ENCODE data around the gene CLASP2.

CLASP2 gene

GRCh38 chr3:33636125-33636850 lies 81.8 kb downstream of the CLASP2 start:
- no peak for DNase-seq (ENCODE audit: low read depth, low spot score)

DNA sequence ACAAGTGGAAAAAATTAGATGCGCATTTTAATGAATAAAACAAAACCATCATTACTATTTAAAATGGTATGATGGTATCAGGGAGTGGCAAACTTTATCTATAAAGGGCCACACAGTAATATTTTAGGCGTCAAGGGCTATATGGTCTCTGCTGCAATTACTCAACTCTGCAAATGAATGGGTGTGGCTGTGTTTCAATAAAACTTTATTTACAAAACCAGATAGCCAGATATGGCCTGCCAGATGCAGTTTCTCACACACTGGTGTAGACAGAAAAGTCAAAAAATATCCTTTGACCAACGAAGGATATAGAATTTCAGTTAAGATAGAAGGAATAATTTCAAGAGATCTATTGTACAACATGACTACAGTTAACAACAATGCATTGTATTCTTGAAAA lies 83.8 kb downstream of the CLASP2 start:
- DNase-seq (ENCODE audit: low read depth, low spot score) = no peak

DNA sequence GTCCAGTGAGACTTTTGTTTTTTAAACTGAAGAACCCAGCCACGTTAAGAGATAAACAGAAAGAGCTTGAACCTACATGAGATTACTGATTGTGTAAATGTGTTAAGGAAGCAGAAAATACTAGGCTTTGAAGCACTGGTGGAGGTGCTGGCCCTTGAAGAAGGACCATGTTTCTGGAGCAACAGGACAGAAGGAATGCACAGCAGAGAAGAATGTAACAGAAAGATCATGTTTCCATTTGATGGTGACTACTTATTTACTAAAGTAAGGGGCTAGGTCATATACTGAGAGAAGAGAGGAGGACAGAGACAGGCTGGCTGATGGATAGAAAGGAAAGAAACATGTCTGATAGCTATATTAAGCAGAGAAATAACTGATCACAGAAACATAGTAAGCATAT lies 88.8 kb downstream of the CLASP2 start:
- no peak for DNase-seq (ENCODE audit: low read depth, low spot score)

DNA sequence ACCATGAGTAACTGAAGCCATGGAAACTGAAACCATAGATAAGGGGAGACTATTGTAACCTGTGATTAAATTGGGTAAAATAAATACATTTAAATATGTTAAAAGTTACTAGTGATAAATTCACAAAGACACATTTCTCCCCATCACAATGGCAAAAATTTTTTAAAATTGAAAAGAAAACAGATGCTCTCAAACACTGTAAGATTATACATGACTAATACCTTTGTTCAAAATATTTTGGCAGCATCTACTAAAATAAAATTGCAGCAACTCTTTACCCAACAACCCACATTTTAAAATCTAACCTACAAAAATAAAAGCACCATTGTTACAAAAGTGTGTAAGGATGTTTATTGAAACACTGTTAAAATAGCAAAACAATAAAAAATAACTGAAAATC lies 93.3 kb downstream of the CLASP2 start:
- no peak for DNase-seq (ENCODE audit: low read depth, low spot score)

DNA sequence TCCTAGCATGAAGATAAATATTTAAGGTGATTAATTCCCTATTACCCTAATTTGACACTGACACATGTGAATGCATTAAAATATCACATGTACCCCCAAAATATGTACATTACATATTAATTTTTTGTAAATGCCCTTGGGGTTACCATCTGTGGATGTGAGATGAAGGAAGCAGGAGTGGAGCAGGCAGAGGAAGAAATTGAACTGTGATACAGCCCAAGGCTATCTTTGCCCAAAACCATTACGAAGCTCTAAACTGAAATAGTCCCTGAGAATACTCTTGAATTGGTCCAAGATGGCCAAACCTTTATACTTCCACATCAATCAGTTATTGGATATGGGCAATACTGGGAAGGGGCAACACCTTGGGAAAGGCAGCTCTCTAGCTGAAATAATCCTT lies 105.0 kb downstream of the CLASP2 start:
- no peak for DNase-seq (ENCODE audit: low read depth, low spot score)

- DNase-seq (ENCODE audit: low read depth, low spot score) = no peak
Observed at GRCh38 chr3:33612607-33613006, 105.4 kb downstream of the CLASP2 start.

- no peak for DNase-seq (ENCODE audit: low read depth, low spot score)
Observed at GRCh38 chr3:33602829-33603228, 115.2 kb downstream of the CLASP2 start.

GRCh38 chr3:33597257-33597689 lies 120.8 kb downstream of the CLASP2 start:
- no peak for DNase-seq (ENCODE audit: low read depth, low spot score)

GRCh38 chr3:33592999-33593398 lies 125.1 kb downstream of the CLASP2 start:
- DNase-seq (ENCODE audit: low read depth, low spot score) = no peak

DNA sequence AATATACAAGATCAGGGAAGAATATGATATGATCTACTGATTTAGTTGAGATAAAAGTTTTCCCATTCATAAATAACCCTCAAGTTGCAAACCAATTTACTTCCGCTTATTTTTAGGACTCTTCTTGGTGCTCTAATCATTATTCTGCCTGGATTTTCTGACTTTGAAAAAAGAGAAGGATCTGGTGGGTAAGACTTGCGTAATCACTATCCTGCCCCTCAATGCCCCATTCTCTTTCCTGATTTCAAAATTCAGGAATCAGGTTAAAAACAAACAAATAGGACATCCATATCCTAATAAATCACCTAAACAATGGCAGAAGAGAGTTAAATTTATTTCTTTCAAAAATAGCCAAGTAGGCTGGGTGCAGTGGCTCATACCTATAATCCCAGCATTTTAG lies 127.5 kb downstream of the CLASP2 start:
- DNase-seq (ENCODE audit: low read depth, low spot score) = no peak

- DNase-seq (ENCODE audit: low read depth, low spot score) = no peak
Observed at GRCh38 chr3:33586402-33586801, 131.7 kb downstream of the CLASP2 start.

GRCh38 chr3:33582234-33582633 lies 135.8 kb downstream of the CLASP2 start:
- no peak for DNase-seq (ENCODE audit: low read depth, low spot score)

DNA sequence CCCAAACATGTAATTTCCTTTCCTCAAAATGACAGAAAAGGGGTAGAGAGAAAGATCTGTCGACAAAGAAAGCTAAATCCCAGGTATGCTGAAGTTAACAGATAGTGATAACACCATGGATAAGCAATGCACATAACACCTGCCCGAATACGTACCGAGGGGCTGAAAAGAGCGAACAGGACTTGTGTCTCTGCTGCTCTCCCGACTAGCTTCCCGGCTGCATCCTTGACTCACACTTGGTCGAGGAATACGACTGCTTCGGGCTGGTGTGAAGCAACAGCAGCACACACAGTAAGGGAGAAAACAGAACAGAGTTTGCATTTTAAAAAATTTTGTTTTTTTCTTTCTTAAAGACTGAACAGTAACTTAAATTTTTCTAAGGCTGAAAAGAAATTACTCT lies 136.4 kb downstream of the CLASP2 start:
- DNase-seq (ENCODE audit: low read depth, low spot score) = no peak

DNA sequence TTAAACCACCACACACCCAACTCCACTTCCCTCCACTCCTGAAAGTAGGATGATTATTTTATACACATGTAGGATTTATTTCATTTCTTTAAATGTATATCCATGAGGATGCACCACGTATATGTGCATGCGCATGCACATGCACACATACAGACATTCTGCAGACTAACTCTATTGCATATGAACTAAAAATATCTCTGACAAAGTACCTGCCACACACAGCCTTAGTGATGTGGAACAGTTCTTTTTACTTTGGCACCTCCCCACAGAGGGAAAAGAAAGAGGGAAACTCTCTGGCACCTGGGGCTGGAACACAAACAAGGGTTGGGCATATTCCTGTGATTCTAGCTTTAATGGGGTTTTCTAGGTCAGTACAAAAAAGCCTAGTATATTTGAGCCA lies 138.2 kb downstream of the CLASP2 start:
- DNase-seq (ENCODE audit: low read depth, low spot score) = no peak

DNA sequence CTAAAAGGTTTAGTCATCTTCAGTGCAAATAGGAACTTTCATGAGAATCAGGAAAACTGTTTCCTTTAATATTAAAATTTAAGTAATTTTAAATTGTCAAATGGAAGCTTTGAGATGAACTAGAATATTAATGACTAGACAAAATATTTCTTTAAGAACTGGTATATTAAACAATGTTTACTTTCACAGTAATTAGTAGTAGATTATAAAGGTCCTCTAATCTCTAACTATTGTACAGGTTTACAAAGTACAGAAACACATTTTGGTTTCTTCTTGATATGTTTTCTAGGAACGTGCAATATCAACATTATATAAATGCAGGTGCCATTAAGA lies 138.9 kb downstream of the CLASP2 start:
- DNase-seq (ENCODE audit: low read depth, low spot score) = no peak

- DNase-seq (ENCODE audit: low read depth, low spot score) = no peak
Observed at GRCh38 chr3:33578325-33579177, 139.5 kb downstream of the CLASP2 start.

DNA sequence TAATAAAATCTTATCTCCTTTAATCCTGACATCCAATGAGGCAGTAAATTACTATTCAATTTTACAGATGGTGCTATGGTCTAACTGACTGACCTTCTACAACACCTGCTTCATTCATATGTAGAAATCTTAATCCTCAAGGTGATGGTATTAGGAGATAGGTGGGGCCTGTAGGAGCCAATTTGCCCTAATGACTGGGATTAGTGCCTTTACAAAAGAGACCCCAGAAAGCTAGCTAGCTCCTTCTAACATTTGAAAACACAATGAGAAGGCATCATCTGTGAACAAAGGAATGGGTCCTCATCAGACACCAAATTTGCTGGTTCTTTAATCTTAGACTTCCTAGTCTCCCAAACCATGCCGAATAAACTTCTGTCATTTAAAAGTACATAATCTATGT lies 140.5 kb downstream of the CLASP2 start:
- no peak for DNase-seq (ENCODE audit: low read depth, low spot score)

DNA sequence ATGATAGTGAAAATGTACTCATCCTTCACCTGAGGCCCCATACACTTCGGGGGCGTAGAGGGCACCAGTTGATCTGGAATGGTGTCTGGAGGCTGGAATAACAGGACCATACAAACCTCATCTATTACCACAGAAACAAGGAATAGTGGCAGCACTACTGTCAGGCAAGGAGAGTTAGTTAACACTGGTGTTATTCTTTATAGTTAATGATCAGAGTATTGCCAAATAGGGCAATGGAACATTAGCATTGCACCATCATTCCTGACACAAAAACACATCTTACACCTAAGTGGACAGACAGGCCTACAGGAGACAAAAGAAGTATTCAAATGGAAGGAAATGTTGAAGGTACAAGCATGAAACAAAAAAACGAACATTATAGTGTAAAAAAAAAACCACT lies 140.9 kb downstream of the CLASP2 start:
- DNase-seq (ENCODE audit: low read depth, low spot score) = no peak

DNA sequence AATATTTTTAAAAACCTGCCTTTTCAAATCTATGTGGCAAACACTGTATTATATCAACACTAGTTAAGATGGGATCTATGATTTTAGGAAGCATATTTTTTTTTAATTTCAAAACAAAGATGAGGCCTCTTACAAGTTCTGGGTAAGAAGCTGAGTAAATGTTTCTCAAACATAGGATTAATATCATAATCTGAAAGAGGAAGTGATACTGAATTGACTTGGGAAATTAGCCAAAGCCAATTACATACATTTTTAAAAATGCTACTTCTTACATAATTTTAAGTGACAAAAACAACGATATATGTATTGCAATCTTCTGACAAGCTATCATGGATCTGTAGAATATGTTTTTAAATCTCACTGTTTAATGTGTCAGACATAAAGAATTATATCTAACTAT lies 142.7 kb downstream of the CLASP2 start:
- no peak for DNase-seq (ENCODE audit: low read depth, low spot score)

DNA sequence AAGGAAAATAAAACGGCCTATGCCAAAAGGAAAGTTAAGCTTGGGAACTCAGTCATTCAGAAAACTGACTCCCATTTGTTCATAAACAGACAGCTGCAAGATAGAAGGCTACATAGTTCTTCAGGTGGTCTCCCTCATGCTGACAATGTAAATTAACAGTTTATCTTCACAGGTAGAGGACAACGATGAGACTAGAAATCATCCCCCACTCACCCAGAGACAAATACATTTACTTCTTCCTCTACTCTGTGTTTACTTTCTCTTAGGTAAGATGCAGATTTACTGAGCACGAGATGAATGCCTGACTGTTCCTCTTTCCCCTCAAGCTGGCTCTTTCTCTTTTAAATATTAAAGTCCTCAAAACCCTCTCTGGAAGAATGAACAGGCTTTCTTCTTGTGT lies 160.2 kb downstream of the CLASP2 start:
- no peak for DNase-seq (ENCODE audit: low read depth, low spot score)

- no peak for DNase-seq (ENCODE audit: low read depth, low spot score)
Observed at GRCh38 chr3:33557279-33557678, 160.8 kb downstream of the CLASP2 start.

DNA sequence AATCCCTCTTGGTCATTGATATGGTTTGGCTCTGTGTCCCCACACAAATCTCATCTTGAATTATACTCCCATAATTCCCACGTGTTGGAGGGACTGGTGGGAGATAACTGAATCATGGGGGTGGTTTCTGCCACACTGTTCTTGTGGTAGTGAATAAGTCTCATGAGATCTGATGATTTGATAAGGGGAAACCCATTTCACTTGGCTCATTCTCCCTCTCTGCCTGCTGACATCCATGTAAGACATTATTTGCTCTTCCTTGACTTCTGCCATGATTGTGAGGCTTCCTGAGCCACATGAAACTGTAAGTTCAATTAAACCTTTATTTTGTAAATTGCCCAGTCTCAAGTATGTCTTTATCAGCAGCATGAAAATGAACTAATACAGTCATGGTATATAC lies 171.0 kb downstream of the CLASP2 start:
- no peak for DNase-seq (ENCODE audit: low read depth, low spot score)

- DNase-seq (ENCODE audit: low read depth, low spot score) = no peak
Observed at GRCh38 chr3:33544126-33544525, 173.9 kb downstream of the CLASP2 start.

All from activated naive CD8-positive, alpha-beta T cell treated with anti-CD3 and anti-CD28 coated beads, Interleukin-2, amount 50 U/mL, for 16 hours (primary cell).